Osteoblast (primary cell): ENCODE data around the gene TGFB1I1. TPM values are rescaled to one million over a fixed set of nuclear protein-coding genes. Genes with fewer than 3 reads are reported as not detected.

Experiments used
- DNase-seq: peaks from one replicate; pipeline ENCODE4 v3.0.0; 2011; ENCODE audit warnings: low spot score, mixed read lengths; ENCODE audit not compliant: insufficient read length; ENCODE audit errors: missing footprints
- H2AFZ ChIP-seq: 2 replicates; pipeline ENCODE4 v1.6.0; 2011; ENCODE audit warnings: mild to moderate bottlenecking, low read length
- H3K27ac ChIP-seq: 2 replicates; pipeline ENCODE4 v1.5.1; 2011; ENCODE audit warnings: mild to moderate bottlenecking, low read depth, low read length, moderate library complexity
- H3K27me3 ChIP-seq: 2 replicates; pipeline ENCODE4 v1.6.0; 2012; ENCODE audit warnings: mild to moderate bottlenecking, control low read depth, inconsistent platforms, low read length, moderate library complexity; ENCODE audit not compliant: insufficient read depth
- H3K36me3 ChIP-seq: 2 replicates; pipeline ENCODE4 v1.5.1; 2011; ENCODE audit warnings: mild to moderate bottlenecking, low read length, control low read depth, moderate library complexity; ENCODE audit not compliant: insufficient read depth
- H3K4me1 ChIP-seq: 2 replicates; pipeline ENCODE4 v1.5.1; 2011; ENCODE audit warnings: mild to moderate bottlenecking, low read length, control low read depth, moderate library complexity; ENCODE audit not compliant: insufficient read depth
- H3K4me2 ChIP-seq: 2 replicates; pipeline ENCODE4 v1.6.0; 2011; ENCODE audit warnings: mild to moderate bottlenecking, low read length; ENCODE audit not compliant: insufficient read depth
- H3K4me3 ChIP-seq: fragments of 200-600 bp; sonication (generic); 3 replicates; pipeline ENCODE4 v1.5.1; 2012; ENCODE audit warnings: mild to moderate bottlenecking, low read length, inconsistent platforms; ENCODE audit not compliant: insufficient read depth
- H3K79me2 ChIP-seq: 2 replicates; pipeline ENCODE4 v1.6.0; 2012; ENCODE audit warnings: mild to moderate bottlenecking, low read length, control low read depth, inconsistent platforms; ENCODE audit not compliant: insufficient read depth
- H3K9me3 ChIP-seq: 2 replicates; pipeline ENCODE4 v1.5.1; 2011; ENCODE audit warnings: low read depth, low read length, control low read depth
- H4K20me1 ChIP-seq: 2 replicates; pipeline ENCODE4 v1.6.0; 2012; ENCODE audit warnings: mild to moderate bottlenecking, low read length, control low read depth; ENCODE audit not compliant: insufficient read depth
- CTCF ChIP-seq: IDR thresholded peaks from 2 replicates; pipeline ENCODE4 v1.5.1; 2011; ENCODE audit warnings: mild to moderate bottlenecking, low read depth, low read length, moderate library complexity; ENCODE audit errors: extremely low read depth
- total RNA-seq: library from RNA; depleted of rRNA; stranded (reverse); fragments of >200 nt; gene quantifications from 2 replicates; pipeline ENCODE4 v1.2.3, GENCODE V29; 2012

Gene TGFB1I1
- total RNA-seq, 1 donor, result 60.1 TPM

GRCh38 chr16:31427441-31428278 is 44.3 kb upstream of the TGFB1I1 start:
- no peak overlapping the region for H3K27ac ChIP-seq

GRCh38 chr16:31428279-31428597 is 43.7 kb upstream of the TGFB1I1 start, which contains the start of gene COX6A2:
TSS of gene COX6A2 (minus strand) at chr16:31428360. CDS start at chr16:31428325, 35 bp downstream.
- peaks cover 11% of the 10 kb centered on the region for H3K27me3 ChIP-seq
- peak within 1 kb of the TSS; percentile 57 for H3K4me2 ChIP-seq
- H3K36me3 ChIP-seq, result no peaks in the 10 kb centered on the region
- H3K79me2 ChIP-seq, result no peaks in the 10 kb centered on the region
- no peak for TF ChIP-seq CTCF
- no peaks in the 10 kb centered on the region for H3K9me3 ChIP-seq
- no peaks in the 10 kb centered on the region for H3K4me1 ChIP-seq
- peak within 1 kb of the TSS; percentile 51 for H3K4me3 ChIP-seq
- peak within 1 kb of the TSS; percentile 74 for H2AFZ ChIP-seq
- no peak for DNase-seq
- no peak within 1 kb of the TSS for H3K27ac ChIP-seq
- H4K20me1 ChIP-seq, result no peaks in the 10 kb centered on the region

More at GRCh38 chr16:31427441-31428278, 44.3 kb upstream of the TGFB1I1 start:
- no peaks in the 10 kb centered on the region for H3K79me2 ChIP-seq
- TF ChIP-seq CTCF, result no peak
- peak overlapping the region; percentile 57 for H3K4me2 ChIP-seq
- H2AFZ ChIP-seq, result peak overlapping the region; percentile 74
- no peaks in the 10 kb centered on the region for H3K36me3 ChIP-seq
- DNase-seq, result peak; percentile 94
- no peaks in the 10 kb centered on the region for H3K9me3 ChIP-seq
- no peaks in the 10 kb centered on the region for H3K4me1 ChIP-seq
- peak overlapping the region; percentile 51 for H3K4me3 ChIP-seq
- peaks cover 11% of the 10 kb centered on the region for H3K27me3 ChIP-seq
- no peaks in the 10 kb centered on the region for H4K20me1 ChIP-seq

GRCh38 chr16:31428638-31429247 is 43.2 kb upstream of the TGFB1I1 start:
- DNase-seq, result peak; percentile 86
- no peak overlapping the region for H3K27ac ChIP-seq
- no peaks in the 10 kb centered on the region for H3K9me3 ChIP-seq
- no peaks in the 10 kb centered on the region for H3K36me3 ChIP-seq
- H4K20me1 ChIP-seq, result no peaks in the 10 kb centered on the region
- no peaks in the 10 kb centered on the region for H3K4me1 ChIP-seq
- TF ChIP-seq CTCF, result no peak
- no peaks in the 10 kb centered on the region for H3K79me2 ChIP-seq
- no peak overlapping the region for H3K4me2 ChIP-seq
- H3K4me3 ChIP-seq, result no peak overlapping the region
- peaks cover 11% of the 10 kb centered on the region for H3K27me3 ChIP-seq
- H2AFZ ChIP-seq, result no peak overlapping the region

- Histone ChIP-seq H3K36me3 (no peaks in the 10 kb centered on the region), H3K4me1 (no peaks in the 10 kb centered on the region), H2AFZ (no peak overlapping the region), H3K79me2 (no peaks in the 10 kb centered on the region), H3K4me2 (no peak overlapping the region), H4K20me1 (no peaks in the 10 kb centered on the region), H3K27ac (no peak overlapping the region), H3K4me3 (no peak overlapping the region), H3K27me3 (peaks cover 11% of the 10 kb centered on the region), H3K9me3 (no peaks in the 10 kb centered on the region)
- no peak for TF ChIP-seq CTCF
- DNase-seq, result no peak
Observed at GRCh38 chr16:31429314-31429713, 42.6 kb upstream of the TGFB1I1 start.
